MCF 10A (cell line): ENCODE data around the gene HSD3B7. TPM values are rescaled to one million over a fixed set of nuclear protein-coding genes. Genes with fewer than 3 reads are reported as not detected.

Experiments used
- BruUV-seq: library from RNA; stranded (reverse); fragments of 400-500 nt; replicated peaks from 2 replicates; lab custom pipeline; 2021; lab: Mats Ljungman, UMichigan
- CTCF ChIA-PET: fragments of 300-600 bp; sonication (Branson Sonifier 250); formaldehyde crosslinking; extraction: SDS; loops from one replicate; lab custom pipeline; 2021; ENCODE audit warnings: antibody characterized with exemption, inconsistent platforms; lab: Yijun Ruan, JAX
- POLR2A ChIA-PET: fragments of 300-600, 350-650 bp; sonication (Branson Sonifier 250); formaldehyde crosslinking; extraction: SDS; loops from one replicate; lab custom pipeline; 2020; ENCODE audit warnings: antibody characterized with exemption, inconsistent platforms; lab: Yijun Ruan, JAX
- DNase-seq: peaks from one replicate; pipeline ENCODE4 v3.0.0-alpha.2; 2018; ENCODE audit not compliant: unreplicated experiment
- H3K27ac Mint-ChIP-seq: one replicate; pipeline ENCODE4 v1.8.0; 2022; ENCODE audit warnings: mild to moderate bottlenecking, low read depth, mixed read lengths; ENCODE audit not compliant: unreplicated experiment
- H3K27me3 Mint-ChIP-seq: one replicate; pipeline ENCODE4 v1.8.0; 2022; ENCODE audit warnings: mixed read lengths; ENCODE audit not compliant: insufficient read depth, unreplicated experiment
- H3K36me3 Mint-ChIP-seq: one replicate; pipeline ENCODE4 v1.8.0; 2022; ENCODE audit warnings: mild to moderate bottlenecking, moderate library complexity, mixed read lengths; ENCODE audit not compliant: insufficient read depth, unreplicated experiment
- H3K4me1 Mint-ChIP-seq: one replicate; pipeline ENCODE4 v1.8.0; 2022; ENCODE audit warnings: mixed read lengths; ENCODE audit not compliant: insufficient read depth, unreplicated experiment
- H3K4me3 Mint-ChIP-seq: one replicate; pipeline ENCODE4 v1.8.0; 2022; ENCODE audit warnings: mild to moderate bottlenecking, moderate library complexity, mixed read lengths; ENCODE audit not compliant: unreplicated experiment
- H3K9me3 Mint-ChIP-seq: one replicate; pipeline ENCODE4 v1.8.0; 2022; ENCODE audit warnings: mixed read lengths; ENCODE audit not compliant: unreplicated experiment
- CTCF ChIP-seq: fragments of 200-600 bp; IDR thresholded peaks from one replicate; pipeline ENCODE4 v1.8.0; 2022; ENCODE audit warnings: antibody characterized with exemption, mild to moderate bottlenecking; ENCODE audit not compliant: unreplicated experiment
- intact Hi-C: fragments of 100-400 bp; cut with micrococcal nuclease; formaldehyde crosslinking; loops from 2 replicates; pipeline ENCODE4 v1.14.1; 2022
- total RNA-seq: library from RNA; stranded (reverse); gene quantifications from 2 replicates; pipeline ENCODE4 v1.2.3, GENCODE V29; 2022

HSD3B7 gene
- total RNA-seq, 1 experiment from 2014 or later = 5.0 TPM

- no peak for TF ChIP-seq CTCF
- ChIA-PET POLR2A (interaction anchor here (0.7 to 1.4 kb wide), 4 partner anchors 36 to 144 kb away, joined by 3 to 9 read pairs (median 4); partner anchors contain the start of genes STX4, ZNF646 and ZNF668), CTCF (interaction anchor here (4.6 kb wide), 1 partner anchor 13 kb away, joined by 43 read pairs; the partner anchor contains the start of gene HSD3B7)
- H3K4me1 Mint-ChIP-seq = peaks cover 11% of the 10 kb centered on the region
- H3K9me3 Mint-ChIP-seq = no peaks in the 10 kb centered on the region
- no peaks in the 10 kb centered on the region for H3K27me3 Mint-ChIP-seq
- H3K4me3 Mint-ChIP-seq = peak overlapping the region; percentile 78
- BruUV-seq = TSS peak; percentile 57
- peak overlapping the region; percentile 42 for H3K27ac Mint-ChIP-seq
- peak; percentile 79 for DNase-seq
- intact Hi-C loops = loop anchor here (2.0 to 5.0 kb wide), 2 partner anchors 35 to 76 kb away; partner anchors contain the start of gene STX4
- no peaks in the 10 kb centered on the region for H3K36me3 Mint-ChIP-seq
These were observed 12.1 kb downstream of the HSD3B7 start for GRCh38 chr16:30996985-30997724.

- ChIA-PET CTCF (interaction anchor here (0.6 to 3.3 kb wide), 6 partner anchors 13 to 870 kb away, joined by 3 to 44 read pairs (median 4); partner anchors contain the start of genes HSD3B7, VKORC1 and ZNF843), POLR2A (interaction anchor here (0.7 to 2.7 kb wide), 6 partner anchors 35 to 462 kb away, joined by 3 to 13 read pairs (median 5); partner anchors contain the start of genes ARMC5, STX4, ZNF646 and ZNF668)
- Mint-ChIP-seq H3K36me3 (no peaks in the 10 kb centered on the region), H3K27ac (peak overlapping the region; percentile 70), H3K4me1 (peaks cover 11% of the 10 kb centered on the region), H3K9me3 (no peaks in the 10 kb centered on the region), H3K4me3 (peak overlapping the region; percentile 78), H3K27me3 (no peaks in the 10 kb centered on the region)
- no peak for TF ChIP-seq CTCF
- intact Hi-C loops = loop anchor here (2.0 to 5.0 kb wide), 2 partner anchors 34 to 75 kb away; partner anchors contain the start of gene STX4
- TSS peak; percentile 60 for BruUV-seq
- peak; percentile 75 for DNase-seq
These were observed 13.0 kb downstream of the HSD3B7 start for GRCh38 chr16:30997725-30998711.

GRCh38 chr16:30998852-30999761 is 14.1 kb downstream of the HSD3B7 start:
- no peak for DNase-seq
- peak overlapping the region; percentile 70 for H3K27ac Mint-ChIP-seq
- no peak for TF ChIP-seq CTCF
- intact Hi-C loops = loop anchor here (5.0 kb wide), 1 partner anchor 33 kb away; the partner anchor contains the start of gene STX4
- H3K4me1 Mint-ChIP-seq = peaks cover 11% of the 10 kb centered on the region
- H3K9me3 Mint-ChIP-seq = no peaks in the 10 kb centered on the region
- peaks cover 8% of the 10 kb centered on the region for H3K27me3 Mint-ChIP-seq
- no peak overlapping the region for H3K4me3 Mint-ChIP-seq
- CTCF ChIA-PET = interaction anchor here (0.6 to 3.3 kb wide), 9 partner anchors 14 to 870 kb away, joined by 3 to 44 read pairs (median 4); partner anchors contain the start of genes HSD3B7, VKORC1 and ZNF843
- BruUV-seq = no TSS peak
- no peaks in the 10 kb centered on the region for H3K36me3 Mint-ChIP-seq
- POLR2A ChIA-PET = interaction anchor here (0.6 to 2.7 kb wide), 7 partner anchors 34 to 460 kb away, joined by 3 to 13 read pairs (median 3); partner anchors contain the start of genes ARMC5, STX4, ZNF646 and ZNF668
